HG03175 (cell line): ENCODE results near the gene TUBA3E.
"Not testable (repeated sequence)": the region's sequence is repeated elsewhere in the genome, so short reads cannot be mapped to it uniquely, and the experiment has no call there.

Experiments used
- ATAC-seq: cut with Tn5 transposase; IDR thresholded peaks from one replicate; pipeline ENCODE4 v1.9.1; 2021; ENCODE audit warnings: mild to moderate bottlenecking, moderate library complexity; ENCODE audit not compliant: unreplicated experiment

TUBA3E gene

DNA sequence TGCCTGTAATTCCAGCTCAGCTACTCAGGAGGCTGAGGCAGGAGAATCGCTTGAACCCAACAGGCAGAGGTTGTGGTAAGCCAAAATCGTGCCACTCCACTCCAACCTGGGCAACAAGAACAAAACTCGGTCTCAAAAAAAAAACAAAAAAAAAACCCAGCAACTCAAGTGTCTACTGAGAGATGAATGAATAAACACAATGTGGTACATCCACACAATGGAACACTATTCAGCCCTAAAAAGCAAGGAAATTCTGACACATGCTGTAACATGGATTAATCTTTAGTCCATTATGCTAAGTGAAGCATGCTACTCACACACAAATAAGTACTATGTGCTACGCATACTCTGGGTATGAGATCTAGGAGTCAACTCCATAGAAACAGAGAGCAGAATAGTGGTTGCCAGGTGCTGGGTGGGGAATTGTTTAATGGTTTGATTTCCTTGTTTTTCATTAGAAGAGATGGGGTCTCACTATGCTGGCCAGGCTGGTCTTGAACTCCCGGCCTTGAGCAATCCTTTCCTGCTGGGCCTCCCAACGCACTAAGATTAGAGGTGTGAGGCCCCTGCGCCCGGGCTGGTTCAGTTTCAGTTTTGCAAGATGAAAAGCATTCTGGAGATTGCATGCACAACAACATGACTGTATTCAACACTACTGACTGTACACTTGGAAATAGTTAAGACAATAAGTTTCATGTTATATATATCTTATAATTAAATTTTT lies 32.8 kb downstream of the TUBA3E start:
- no peak for ATAC-seq

- ATAC-seq, result no peak
Observed at GRCh38 chr2:130162968-130163367, 35.3 kb downstream of the TUBA3E start.

- not testable (repeated sequence) for ATAC-seq
Observed at GRCh38 chr2:130162486-130162885, 35.8 kb downstream of the TUBA3E start.

- not testable (repeated sequence) for ATAC-seq
Observed at GRCh38 chr2:130160838-130161705, 37.2 kb downstream of the TUBA3E start.

DNA sequence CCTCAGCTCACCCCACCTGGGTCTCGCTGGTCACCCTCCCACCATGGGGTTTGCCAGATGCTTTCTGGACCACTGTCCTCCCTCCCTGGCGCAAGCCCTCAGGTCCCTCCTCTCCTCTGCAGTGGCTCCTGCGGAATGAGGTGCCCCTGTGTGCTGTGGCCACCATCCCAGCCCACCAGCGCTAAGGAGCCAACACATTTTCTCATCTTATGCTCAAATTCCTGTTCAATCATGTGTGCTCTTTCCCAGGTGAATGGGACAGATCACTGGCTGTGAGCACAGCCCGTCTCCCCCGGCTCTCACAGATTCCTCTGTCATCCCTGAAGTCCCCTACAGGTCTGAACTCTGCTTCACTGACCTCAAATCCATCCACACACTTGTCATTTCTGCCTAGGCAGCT lies 38.1 kb downstream of the TUBA3E start:
- ATAC-seq, result no peak

- not testable (repeated sequence) for ATAC-seq
Observed at GRCh38 chr2:130159376-130159775, 38.9 kb downstream of the TUBA3E start.

DNA sequence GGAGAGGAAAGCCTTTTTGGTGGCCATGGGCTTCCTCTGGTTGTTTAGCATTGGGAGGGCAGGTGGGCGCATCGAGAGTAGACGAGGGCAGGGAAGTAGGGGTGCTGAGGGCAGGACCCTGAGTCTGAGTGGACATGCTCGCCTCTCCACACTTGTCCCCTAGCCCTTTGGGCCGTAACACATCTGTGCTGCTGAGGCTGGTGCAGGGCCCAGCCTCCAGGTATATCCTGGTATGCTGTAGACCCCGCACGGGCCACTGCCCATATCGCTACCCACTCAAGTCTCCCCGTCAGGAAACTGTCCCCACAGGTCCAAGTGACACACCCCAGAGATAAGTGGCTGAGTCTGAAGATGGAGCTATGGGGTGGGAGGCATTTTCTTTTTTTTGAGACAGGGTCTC lies 39.6 kb downstream of the TUBA3E start:
- no peak for ATAC-seq

DNA sequence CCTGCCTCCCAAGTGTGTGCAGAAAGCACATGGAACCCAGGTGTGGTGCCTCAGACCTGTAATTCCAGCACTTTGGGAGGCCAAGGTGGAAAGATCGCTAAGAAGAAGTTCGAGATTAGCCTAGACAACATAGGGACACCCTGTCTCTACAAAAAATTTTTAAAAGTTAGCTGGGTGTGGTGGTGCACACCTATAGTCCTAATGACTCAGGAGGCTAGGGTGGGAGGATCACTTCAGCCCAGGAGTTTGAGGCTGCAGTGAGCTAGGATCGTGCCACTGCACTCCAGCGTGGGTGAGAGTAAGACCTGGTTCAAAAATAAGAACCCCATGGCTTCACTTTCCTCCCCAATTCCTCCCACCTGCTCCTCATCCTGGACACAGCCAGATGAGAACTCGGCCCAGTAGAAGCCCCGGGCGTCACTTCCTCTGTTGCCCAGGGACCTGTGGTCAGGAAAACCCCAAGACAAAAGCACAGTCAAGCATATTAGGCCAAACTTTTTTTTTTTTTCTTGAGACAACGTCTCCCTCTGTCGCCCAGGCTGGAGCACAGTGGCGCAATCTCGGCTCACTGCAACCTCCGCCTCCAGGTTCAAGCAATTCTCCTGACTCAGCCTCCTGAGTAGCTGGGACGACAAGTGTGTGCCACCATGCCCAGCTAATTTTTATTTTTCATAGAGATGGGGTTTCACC lies 40.3 kb downstream of the TUBA3E start:
- ATAC-seq, result peak; percentile 83

DNA sequence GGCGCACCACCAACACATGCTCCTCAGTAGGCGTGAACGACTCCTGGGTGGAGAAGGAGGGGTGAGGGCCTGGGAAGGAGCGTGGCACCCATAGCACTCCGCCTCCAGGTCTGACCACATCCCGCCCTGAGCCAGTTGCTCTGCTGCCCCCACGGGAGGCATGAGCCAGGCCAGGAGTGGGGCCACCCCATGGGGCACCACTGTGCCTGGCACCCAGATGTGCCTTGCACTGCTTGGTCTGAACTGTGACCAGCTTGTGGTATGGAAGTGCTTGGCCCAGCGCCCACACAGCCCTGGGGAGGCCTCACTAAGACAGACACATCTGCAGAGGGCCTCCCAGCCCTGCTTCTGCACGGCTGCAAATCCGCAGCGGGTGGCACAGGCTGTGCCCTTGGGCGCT lies 40.9 kb downstream of the TUBA3E start:
- ATAC-seq, result peak; percentile 49

GRCh38 chr2:130156624-130157004 lies 41.6 kb downstream of the TUBA3E start:
- no peak for ATAC-seq

DNA sequence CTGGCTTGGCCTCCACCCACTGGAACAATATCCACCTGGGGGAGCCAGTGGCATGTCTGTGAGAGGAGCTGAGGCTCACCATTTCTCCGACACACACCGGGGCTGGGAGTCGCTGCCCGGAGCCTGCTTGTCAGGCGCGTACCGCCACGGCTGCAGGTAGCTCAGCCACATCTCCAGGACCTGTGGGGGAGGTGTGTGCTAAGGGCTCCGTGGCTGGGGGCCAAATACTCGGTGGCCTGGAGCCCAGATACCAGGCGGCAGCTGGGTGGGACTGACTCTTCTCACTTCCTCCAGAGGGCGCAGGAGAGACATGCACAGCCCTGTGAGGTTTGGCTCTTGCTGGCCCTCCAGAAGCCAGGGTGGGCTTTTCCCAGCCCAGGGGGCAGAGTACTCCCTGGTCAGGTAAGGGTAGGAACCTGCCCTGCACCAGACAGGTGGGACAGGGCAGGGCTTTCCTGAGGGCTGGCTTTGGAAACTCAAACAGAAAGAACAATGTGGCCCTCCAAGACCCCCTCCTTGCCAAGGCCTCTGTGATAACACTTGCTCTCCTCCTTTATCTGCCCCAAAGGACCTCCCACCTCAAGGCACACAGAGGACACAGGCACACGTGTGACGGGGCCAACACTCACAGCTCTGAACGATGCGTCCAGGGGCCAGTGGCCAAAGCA lies 42.1 kb downstream of the TUBA3E start:
- ATAC-seq, result not testable (repeated sequence)

- no peak for ATAC-seq
Observed at GRCh38 chr2:130154773-130155765, 43.2 kb downstream of the TUBA3E start.

DNA sequence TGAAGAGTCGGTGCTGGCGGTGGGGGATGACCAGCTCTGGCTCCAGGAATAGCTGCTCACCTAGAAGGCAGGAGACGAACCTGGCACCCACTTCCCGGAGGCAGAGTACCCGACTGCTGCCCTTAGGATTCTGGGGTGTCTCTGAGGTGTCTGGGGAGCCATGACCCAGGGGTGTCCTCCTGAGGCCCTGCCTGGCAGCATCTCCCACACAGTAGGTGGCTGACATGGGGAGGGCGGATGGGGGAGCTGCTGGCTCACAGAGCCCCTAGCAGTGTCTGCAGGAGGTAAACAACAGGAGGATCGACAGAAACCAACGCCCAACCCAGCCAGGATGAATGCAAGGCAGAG lies 43.8 kb downstream of the TUBA3E start:
- not testable (repeated sequence) for ATAC-seq

DNA sequence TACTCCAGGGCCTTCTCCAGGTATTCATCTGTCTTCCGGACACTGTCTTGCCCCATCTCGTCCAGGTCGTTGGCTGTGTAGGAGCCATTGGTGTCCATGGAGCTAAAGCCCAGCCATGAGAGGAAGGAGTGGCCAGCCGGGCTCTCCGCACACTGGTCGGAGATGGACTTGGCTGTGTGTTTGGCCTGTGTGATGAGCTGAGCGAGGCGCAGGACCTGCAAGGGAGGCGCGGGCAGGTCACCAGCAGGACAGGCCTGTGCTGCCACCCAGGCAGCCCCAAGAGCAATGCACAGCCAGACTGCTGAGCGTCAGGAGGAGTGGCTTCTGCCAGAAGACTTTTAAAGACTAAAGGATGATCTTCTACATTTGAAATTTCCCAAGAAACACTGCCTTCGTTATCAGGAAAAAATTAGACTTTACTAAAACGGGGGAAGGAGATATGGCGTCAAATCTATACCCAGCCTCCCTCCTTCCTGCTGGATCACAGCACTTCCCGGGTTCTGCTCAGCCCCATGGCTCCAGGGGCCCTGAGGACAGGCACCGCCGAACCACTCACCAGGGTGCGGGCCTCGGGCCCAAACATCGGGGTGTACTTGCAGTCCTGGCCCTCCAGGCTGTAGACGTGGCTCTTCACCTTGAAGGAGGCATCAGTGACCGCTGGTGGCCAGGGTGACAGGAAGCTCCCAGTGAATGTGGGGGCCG lies 44.4 kb downstream of the TUBA3E start:
- ATAC-seq, result not testable (repeated sequence)

- ATAC-seq, result no peak
Observed at GRCh38 chr2:130152816-130153595, 45.2 kb downstream of the TUBA3E start.

GRCh38 chr2:130152136-130152815 lies 46.0 kb downstream of the TUBA3E start:
- not testable (repeated sequence) for ATAC-seq

GRCh38 chr2:130151145-130151512 lies 47.1 kb downstream of the TUBA3E start:
- ATAC-seq, result not testable (repeated sequence)
